GM04504 (cell line): ENCODE data around the gene C3orf20.

Experiments used
- DNase-seq: peaks from one replicate; pipeline ENCODE4 v3.0.0-alpha.2; 2012; ENCODE audit warnings: low read depth

The C3orf20 gene

GRCh38 chr3:14674841-14675240, at the start of gene C3orf20:
TSS of gene C3orf20 (plus strand) at chr3:14675141. CDS start at chr3:14682714, 7,573 bp downstream.
- no peak for DNase-seq

- DNase-seq, result no peak
Observed at GRCh38 chr3:14625443-14625842, 49.5 kb upstream of the C3orf20 start.

GRCh38 chr3:14627815-14628214, 47.1 kb upstream of the C3orf20 start:
- no peak for DNase-seq

- DNase-seq, result no peak
Observed at GRCh38 chr3:14628406-14628805, 46.5 kb upstream of the C3orf20 start.

- DNase-seq, result no peak
Observed at GRCh38 chr3:14630404-14631100, 44.4 kb upstream of the C3orf20 start.

GRCh38 chr3:14631101-14631497, 43.8 kb upstream of the C3orf20 start:
- no peak for DNase-seq

GRCh38 chr3:14631687-14632441, 43.1 kb upstream of the C3orf20 start:
- DNase-seq, result no peak

GRCh38 chr3:14632442-14632930, 42.5 kb upstream of the C3orf20 start:
- DNase-seq, result no peak

GRCh38 chr3:14633417-14633816, 41.5 kb upstream of the C3orf20 start:
- DNase-seq, result no peak

GRCh38 chr3:14633819-14634424, 41.0 kb upstream of the C3orf20 start:
- DNase-seq, result no peak

GRCh38 chr3:14634763-14635400, 40.1 kb upstream of the C3orf20 start:
- DNase-seq, result no peak

GRCh38 chr3:14636496-14637087, 38.3 kb upstream of the C3orf20 start:
- no peak for DNase-seq

- no peak for DNase-seq
Observed at GRCh38 chr3:14640157-14640562, 34.8 kb upstream of the C3orf20 start.

- DNase-seq, result no peak
Observed at GRCh38 chr3:14640734-14641133, 34.2 kb upstream of the C3orf20 start.

GRCh38 chr3:14641346-14641745, 33.6 kb upstream of the C3orf20 start:
- DNase-seq, result no peak

- DNase-seq, result no peak
Observed at GRCh38 chr3:14645453-14645852, 29.5 kb upstream of the C3orf20 start.

GRCh38 chr3:14646131-14646573, 28.8 kb upstream of the C3orf20 start:
- no peak for DNase-seq

GRCh38 chr3:14646589-14647413, 28.1 kb upstream of the C3orf20 start:
- DNase-seq, result no peak

GRCh38 chr3:14647976-14648955, 26.7 kb upstream of the C3orf20 start:
- no peak for DNase-seq

- no peak for DNase-seq
Observed at GRCh38 chr3:14649466-14649865, 25.5 kb upstream of the C3orf20 start.
